Panc1 (cell line): ENCODE data around the gene CD46. TPM values are rescaled to one million over a fixed set of nuclear protein-coding genes. Genes with fewer than 3 reads are reported as not detected.

Experiments
- ATAC-seq: fragments of 200-7000 bp; cut with Tn5 transposase; 2 replicates; pipeline ENCODE4 v1.9.1; 2020; ENCODE audit warnings: mild to moderate bottlenecking, moderate library complexity
- BruUV-seq: library from RNA; stranded (reverse); fragments of 400-500 nt; replicated peaks from 2 replicates; lab custom pipeline; 2021; lab: Mats Ljungman, UMichigan
- CTCF ChIA-PET: fragments of 300-600 bp; sonication (Branson Sonifier 250); formaldehyde crosslinking; loops from one replicate; lab custom pipeline; 2022; ENCODE audit warnings: antibody characterized with exemption; lab: Charles Lee
- POLR2A ChIA-PET: fragments of 300-600 bp; sonication (Branson Sonifier 250); formaldehyde crosslinking; loops from one replicate; lab custom pipeline; 2022; ENCODE audit warnings: antibody characterized with exemption; lab: Charles Lee
- DNase-seq: peaks from one replicate; pipeline ENCODE4 v3.0.0-alpha.2; 2010; ENCODE audit warnings: low read depth, low spot score
- H3K27ac ChIP-seq: 2 replicates; pipeline ENCODE4 v1.5.1; 2011; ENCODE audit warnings: mild to moderate bottlenecking, low read length, inconsistent platforms
- H3K27me3 ChIP-seq: fragments of 200-500 bp; sonication (Bioruptor generic); 2 replicates; pipeline ENCODE4 v1.6.0; 2014; ENCODE audit warnings: low read length, inconsistent platforms; ENCODE audit not compliant: control insufficient read depth, insufficient read depth
- H3K36me3 ChIP-seq: fragments of 200-500 bp; sonication (Bioruptor generic); 2 replicates; pipeline ENCODE4 v1.5.1; 2014; ENCODE audit warnings: inconsistent platforms, mild to moderate bottlenecking, low read length, moderate library complexity; ENCODE audit not compliant: control insufficient read depth, insufficient read depth
- H3K4me1 ChIP-seq: 2 replicates; pipeline ENCODE4 v1.5.1; 2011; ENCODE audit warnings: inconsistent platforms, mild to moderate bottlenecking, low read length, moderate library complexity; ENCODE audit not compliant: control insufficient read depth, insufficient read depth
- H3K4me3 ChIP-seq, 2 experiments: 2 replicates each; pipeline ENCODE4 v1.5.1; 2011 to 2012; ENCODE audit warnings: low read depth in 2 of 2, low read length in 2 of 2, mild to moderate bottlenecking in 2 of 2, inconsistent platforms in 1 of 2, moderate library complexity in 1 of 2
- H3K9me3 ChIP-seq: fragments of 200-500 bp; sonication (Bioruptor generic); 2 replicates; pipeline ENCODE4 v1.5.1; 2014; ENCODE audit warnings: low read depth, mild to moderate bottlenecking, inconsistent platforms, low read length, moderate library complexity; ENCODE audit not compliant: control insufficient read depth, insufficient read depth
- POLR2AphosphoS5 ChIP-seq: IDR thresholded peaks from 2 replicates; pipeline ENCODE4 v1.6.1; 2012; ENCODE audit warnings: mild to moderate bottlenecking, low read depth, low read length, moderate library complexity
- SIN3A ChIP-seq: IDR thresholded peaks from 2 replicates; pipeline ENCODE4 v1.6.1; 2012; ENCODE audit warnings: low read depth, mild to moderate bottlenecking, low read length, moderate library complexity, borderline replicate concordance; ENCODE audit not compliant: insufficient read depth
- TCF7L2 ChIP-seq: IDR thresholded peaks from 2 replicates; pipeline ENCODE4 v1.6.1; 2011; ENCODE audit warnings: mild to moderate bottlenecking, low read depth, low read length, inconsistent platforms
- in situ Hi-C: cut with HindIII; loops from 2 replicates; pipeline ENCODE4 v1.10.0; 2016; ENCODE audit warnings: low sequenced_read_pairs, low pct_unique_long_range_greater_than_20kb
- intact Hi-C: fragments of 100-400 bp; cut with micrococcal nuclease; formaldehyde crosslinking; loops from one replicate; pipeline ENCODE4 v1.10.0; 2022; ENCODE audit not compliant: unreplicated experiment
- total RNA-seq: library from RNA; stranded (reverse); gene quantifications from one replicate; pipeline ENCODE4 v1.2.1, GENCODE V29; 2021; ENCODE audit not compliant: unreplicated experiment
- TF ChIP-seq, protein P1 (sequence below), 2 experiments: IDR thresholded peaks; 2 replicates each; pipeline ENCODE4 v1.6.1; 2011 to 2012; ENCODE audit warnings: low read depth in 2 of 2, control low read depth in 1 of 2, low read length in 1 of 2, mild to moderate bottlenecking in 1 of 2, moderate library complexity in 1 of 2; ENCODE audit not compliant: insufficient read depth in 1 of 2
- TF ChIP-seq, protein P2 (sequence below): fragments of 450-650 bp; IDR thresholded peaks from 2 replicates; pipeline ENCODE4 v1.5.1; 2017; ENCODE audit warnings: mild to moderate bottlenecking

Gene CD46
- total RNA-seq, 1 experiment from 2014 or later = 128 TPM

DNA sequence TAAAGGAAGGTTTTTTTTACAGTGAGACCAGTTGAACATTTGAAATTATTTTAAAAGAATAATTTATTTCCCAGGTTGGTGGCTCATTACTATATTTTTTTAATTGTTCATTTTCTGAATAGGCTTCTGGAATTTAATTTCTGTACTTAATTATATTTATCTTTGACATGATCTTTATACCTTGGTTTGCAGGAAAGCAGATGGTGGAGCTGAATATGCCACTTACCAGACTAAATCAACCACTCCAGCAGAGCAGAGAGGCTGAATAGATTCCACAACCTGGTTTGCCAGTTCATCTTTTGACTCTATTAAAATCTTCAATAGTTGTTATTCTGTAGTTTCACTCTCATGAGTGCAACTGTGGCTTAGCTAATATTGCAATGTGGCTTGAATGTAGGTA lies 41.5 kb downstream of the CD46 start:
- in situ Hi-C loops (no loop called here), intact Hi-C loops (loop anchor here (10.0 kb wide), 1 partner anchor 89 kb away; no protein-coding TSS in a partner anchor)
- H3K36me3 ChIP-seq = peaks cover 6% of the 10 kb centered on the region
- ATAC-seq = no peak
- no peak overlapping the region for H3K27ac ChIP-seq
- POLR2A ChIA-PET = no interaction called here
- no peak for DNase-seq
- CTCF ChIA-PET = no interaction called here
- H3K4me3 ChIP-seq = no peak overlapping the region
- TF ChIP-seq POLR2AphosphoS5 = no peak
- TF ChIP-seq SIN3A = no peak
- TF ChIP-seq, protein P1, sequence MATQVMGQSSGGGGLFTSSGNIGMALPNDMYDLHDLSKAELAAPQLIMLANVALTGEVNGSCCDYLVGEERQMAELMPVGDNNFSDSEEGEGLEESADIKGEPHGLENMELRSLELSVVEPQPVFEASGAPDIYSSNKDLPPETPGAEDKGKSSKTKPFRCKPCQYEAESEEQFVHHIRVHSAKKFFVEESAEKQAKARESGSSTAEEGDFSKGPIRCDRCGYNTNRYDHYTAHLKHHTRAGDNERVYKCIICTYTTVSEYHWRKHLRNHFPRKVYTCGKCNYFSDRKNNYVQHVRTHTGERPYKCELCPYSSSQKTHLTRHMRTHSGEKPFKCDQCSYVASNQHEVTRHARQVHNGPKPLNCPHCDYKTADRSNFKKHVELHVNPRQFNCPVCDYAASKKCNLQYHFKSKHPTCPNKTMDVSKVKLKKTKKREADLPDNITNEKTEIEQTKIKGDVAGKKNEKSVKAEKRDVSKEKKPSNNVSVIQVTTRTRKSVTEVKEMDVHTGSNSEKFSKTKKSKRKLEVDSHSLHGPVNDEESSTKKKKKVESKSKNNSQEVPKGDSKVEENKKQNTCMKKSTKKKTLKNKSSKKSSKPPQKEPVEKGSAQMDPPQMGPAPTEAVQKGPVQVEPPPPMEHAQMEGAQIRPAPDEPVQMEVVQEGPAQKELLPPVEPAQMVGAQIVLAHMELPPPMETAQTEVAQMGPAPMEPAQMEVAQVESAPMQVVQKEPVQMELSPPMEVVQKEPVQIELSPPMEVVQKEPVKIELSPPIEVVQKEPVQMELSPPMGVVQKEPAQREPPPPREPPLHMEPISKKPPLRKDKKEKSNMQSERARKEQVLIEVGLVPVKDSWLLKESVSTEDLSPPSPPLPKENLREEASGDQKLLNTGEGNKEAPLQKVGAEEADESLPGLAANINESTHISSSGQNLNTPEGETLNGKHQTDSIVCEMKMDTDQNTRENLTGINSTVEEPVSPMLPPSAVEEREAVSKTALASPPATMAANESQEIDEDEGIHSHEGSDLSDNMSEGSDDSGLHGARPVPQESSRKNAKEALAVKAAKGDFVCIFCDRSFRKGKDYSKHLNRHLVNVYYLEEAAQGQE (IDR thresholded peaks at IDR 0.05; ENCODE audit: insufficient read depth in 1 of 2, low read depth in 2 of 2, low read length in 1 of 2) = no peak
- no peak for TF ChIP-seq TCF7L2
- TF ChIP-seq, protein P2, sequence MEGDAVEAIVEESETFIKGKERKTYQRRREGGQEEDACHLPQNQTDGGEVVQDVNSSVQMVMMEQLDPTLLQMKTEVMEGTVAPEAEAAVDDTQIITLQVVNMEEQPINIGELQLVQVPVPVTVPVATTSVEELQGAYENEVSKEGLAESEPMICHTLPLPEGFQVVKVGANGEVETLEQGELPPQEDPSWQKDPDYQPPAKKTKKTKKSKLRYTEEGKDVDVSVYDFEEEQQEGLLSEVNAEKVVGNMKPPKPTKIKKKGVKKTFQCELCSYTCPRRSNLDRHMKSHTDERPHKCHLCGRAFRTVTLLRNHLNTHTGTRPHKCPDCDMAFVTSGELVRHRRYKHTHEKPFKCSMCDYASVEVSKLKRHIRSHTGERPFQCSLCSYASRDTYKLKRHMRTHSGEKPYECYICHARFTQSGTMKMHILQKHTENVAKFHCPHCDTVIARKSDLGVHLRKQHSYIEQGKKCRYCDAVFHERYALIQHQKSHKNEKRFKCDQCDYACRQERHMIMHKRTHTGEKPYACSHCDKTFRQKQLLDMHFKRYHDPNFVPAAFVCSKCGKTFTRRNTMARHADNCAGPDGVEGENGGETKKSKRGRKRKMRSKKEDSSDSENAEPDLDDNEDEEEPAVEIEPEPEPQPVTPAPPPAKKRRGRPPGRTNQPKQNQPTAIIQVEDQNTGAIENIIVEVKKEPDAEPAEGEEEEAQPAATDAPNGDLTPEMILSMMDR = no peak
- no peaks in the 10 kb centered on the region for H3K27me3 ChIP-seq
- no TSS peak for BruUV-seq
- H3K4me1 ChIP-seq = no peaks in the 10 kb centered on the region
- no peaks in the 10 kb centered on the region for H3K9me3 ChIP-seq

DNA sequence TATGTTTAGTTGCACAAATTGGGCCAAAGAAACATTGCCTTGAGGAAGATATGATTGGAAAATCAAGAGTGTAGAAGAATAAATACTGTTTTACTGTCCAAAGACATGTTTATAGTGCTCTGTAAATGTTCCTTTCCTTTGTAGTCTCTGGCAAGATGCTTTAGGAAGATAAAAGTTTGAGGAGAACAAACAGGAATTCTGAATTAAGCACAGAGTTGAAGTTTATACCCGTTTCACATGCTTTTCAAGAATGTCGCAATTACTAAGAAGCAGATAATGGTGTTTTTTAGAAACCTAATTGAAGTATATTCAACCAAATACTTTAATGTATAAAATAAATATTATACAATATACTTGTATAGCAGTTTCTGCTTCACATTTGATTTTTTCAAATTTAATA lies 43.0 kb downstream of the CD46 start:
- ChIA-PET POLR2A (no interaction called here), CTCF (no interaction called here)
- no peak for TF ChIP-seq TCF7L2
- TF ChIP-seq SIN3A = no peak
- TF ChIP-seq, protein P1 (IDR thresholded peaks at IDR 0.05; ENCODE audit: insufficient read depth in 1 of 2, low read depth in 2 of 2, low read length in 1 of 2) = no peak
- TF ChIP-seq POLR2AphosphoS5 = no peak
- TF ChIP-seq, protein P2 = no peak
- no peaks in the 10 kb centered on the region for H3K4me1 ChIP-seq
- no peaks in the 10 kb centered on the region for H3K9me3 ChIP-seq
- intact Hi-C loops (loop anchor here (10.0 kb wide), 1 partner anchor 90 kb away; no protein-coding TSS in a partner anchor), in situ Hi-C loops (no loop called here)
- H3K36me3 ChIP-seq = peaks cover 6% of the 10 kb centered on the region
- H3K27ac ChIP-seq = no peak overlapping the region
- DNase-seq = no peak
- no peak overlapping the region for H3K4me3 ChIP-seq
- ATAC-seq = no peak
- BruUV-seq = TSS peak; percentile 68
- no peaks in the 10 kb centered on the region for H3K27me3 ChIP-seq
